NCI-H1694 treated with DMSO at 0.1 percent for 48 hours (cell line): ENCODE measurements around the gene MYCN.
"Not testable (repeated sequence)": the region's sequence is repeated elsewhere in the genome, so short reads cannot be mapped to it uniquely, and the experiment has no call there.

Experiments used
- DNase-seq: peaks from one replicate; lab custom pipeline; 2025; lab: John Stamatoyannopoulos, UW

Gene MYCN

DNA sequence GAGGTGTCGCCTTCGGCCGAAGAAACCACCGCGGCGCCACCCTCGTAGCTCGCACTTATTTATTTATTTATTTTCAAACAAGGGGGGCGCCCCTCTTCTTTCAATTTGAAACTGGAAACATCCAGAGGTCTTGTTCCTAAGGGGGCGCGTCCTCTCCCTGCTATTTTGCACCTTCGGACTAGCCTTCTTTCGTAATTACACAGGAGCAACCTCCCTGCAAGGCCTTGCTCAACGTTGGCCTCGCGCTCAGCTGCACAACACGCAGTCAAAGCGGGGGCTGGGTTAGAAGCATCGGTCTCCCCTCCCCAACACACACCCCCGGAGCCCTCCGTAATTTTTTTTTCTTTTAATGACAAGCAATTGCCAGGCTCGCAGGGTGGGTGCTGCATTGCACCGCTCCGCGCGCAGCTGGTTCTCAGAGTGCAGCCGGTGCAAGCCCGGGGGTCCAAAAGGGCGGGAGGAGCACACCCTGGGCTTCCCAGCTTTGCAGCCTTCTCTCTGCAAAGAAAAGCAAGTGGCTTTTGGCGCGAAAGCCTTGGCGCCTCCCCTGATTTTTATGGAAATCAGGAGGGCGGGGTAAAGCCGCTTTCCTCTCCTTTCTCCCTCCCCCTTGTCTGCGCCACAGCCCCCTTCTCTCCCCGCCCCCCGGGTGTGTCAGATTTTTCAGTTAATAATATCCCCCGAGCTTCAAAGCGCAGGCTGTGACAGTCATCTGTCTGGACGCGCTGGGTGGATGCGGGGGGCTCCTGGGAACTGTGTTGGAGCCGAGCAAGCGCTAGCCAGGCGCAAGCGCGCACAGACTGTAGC, at the start of gene MYCN:
Gene MYCN (plus strand): TSS at position 697 of the 807 bp plus-strand sequence. CDS start 1,515 bp downstream, outside the sequence.
- peak; percentile 98 for DNase-seq

DNA sequence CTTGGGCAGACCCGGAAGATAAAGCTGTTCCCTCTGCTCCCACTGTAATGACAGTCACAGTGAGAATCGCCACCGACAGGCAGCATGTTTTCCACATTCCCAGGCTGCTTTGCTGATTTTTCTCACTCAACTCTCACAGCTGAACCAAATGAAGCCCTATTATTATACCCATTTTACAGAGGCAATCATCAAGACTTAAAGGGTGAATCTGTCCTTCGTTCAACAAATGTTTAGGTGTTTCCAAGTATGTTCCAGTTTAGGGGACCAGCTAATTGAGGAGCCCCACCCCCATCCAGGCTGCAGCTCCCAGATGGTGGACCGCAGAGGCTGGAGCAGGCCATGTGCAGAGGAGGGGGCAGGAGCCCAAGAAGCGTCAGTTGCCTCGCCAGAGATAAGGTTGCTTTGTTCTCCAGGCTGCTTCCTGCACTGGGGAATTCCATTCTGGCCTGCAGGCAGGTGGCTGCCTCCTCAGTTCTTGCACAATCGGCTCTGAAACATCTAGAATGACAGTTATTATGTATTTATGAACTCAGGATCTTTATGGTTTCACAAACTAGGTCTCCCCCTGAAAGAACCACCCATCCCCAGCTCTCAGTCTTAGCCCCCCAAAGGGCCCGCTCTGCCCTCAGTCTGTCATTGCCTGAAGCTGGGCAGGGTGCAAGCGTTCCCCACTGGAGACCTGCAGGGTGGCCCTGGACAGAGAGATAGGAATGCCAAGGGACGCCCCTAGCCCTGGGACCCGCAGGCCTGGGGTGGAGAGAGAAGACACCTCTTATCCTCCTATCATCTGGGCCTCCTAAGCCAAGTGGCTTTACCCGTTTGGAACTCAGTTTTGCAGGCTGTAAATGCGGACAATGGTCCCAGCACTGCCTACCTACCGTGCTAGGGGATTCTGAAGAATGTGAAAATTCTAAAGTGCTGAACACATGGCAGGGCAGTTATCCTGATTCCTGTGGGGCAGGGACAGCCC, 49.1 kb upstream of the MYCN start:
- no peak for DNase-seq

DNA sequence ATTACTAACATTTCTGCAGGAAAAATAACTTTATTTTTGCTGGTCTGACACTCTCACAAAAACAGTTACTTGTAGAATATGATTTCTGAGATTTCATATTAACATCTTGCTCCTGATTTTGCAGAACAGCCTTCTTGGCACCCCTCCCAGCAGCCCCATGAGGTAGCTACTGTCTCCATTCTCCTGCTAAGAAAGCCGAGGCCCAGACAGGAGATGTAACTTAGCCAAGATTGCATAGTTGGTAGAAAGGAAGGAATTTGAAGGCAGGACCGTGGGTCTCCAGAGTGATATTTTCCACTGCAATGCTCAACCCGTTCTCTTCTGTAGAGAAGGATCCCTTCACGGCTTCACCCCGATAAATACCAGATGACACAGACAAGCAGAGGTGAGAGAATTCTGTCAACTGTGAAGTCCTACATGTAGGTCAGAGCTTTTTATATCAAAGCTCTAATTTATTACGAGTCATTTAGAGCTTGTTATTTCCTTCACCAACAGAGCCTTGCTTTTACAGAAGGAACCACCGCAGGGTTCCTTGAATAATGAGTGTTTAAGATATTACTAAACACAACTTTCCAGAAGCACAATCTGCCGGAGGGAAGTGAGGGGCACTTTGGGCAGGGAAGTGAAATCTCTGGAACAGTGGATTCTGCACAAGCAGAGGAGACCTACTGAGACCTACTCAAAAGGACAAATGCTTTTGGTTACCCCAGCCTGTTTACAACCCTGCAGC, 48.0 kb upstream of the MYCN start:
- no peak for DNase-seq

GRCh38 chr2:15893085-15893484, 47.3 kb upstream of the MYCN start:
- DNase-seq, result no peak

DNA sequence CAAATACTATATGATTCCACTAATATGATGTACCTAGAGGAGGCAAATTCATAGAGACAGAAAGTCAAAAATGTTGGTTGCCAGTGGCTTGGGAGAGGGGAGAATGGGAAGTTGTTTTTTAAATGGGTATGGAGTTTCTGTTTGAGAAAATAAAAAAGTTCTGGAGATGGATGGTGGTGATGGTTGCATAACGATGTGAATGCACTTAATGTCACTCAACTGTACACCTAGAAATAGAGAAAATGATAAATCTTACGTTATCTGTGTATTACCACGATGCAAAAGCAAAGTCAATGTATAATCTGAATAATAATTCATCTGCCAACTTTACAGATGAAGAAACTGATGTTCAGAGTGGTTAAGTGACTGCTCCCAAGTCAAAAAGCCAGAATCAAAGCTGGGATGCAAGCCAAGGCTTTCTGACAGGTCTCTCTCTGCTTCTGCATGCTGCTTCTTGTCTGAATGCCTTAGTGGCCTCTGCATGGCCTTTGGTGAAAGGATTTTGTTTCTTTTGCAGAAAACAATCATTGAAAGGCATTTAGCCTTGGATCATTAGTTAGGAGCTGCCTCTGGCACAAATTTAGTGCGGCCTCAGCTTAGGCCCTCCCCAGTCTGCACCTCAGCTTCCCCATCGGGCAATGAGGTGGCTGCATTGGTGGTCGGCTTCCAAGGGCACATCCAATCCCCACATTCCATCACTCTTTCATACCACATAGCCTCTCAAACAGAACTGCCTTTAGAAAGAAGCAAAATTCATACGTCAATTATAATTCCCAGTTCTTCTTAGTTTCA, 46.5 kb upstream of the MYCN start:
- DNase-seq, result no peak

DNA sequence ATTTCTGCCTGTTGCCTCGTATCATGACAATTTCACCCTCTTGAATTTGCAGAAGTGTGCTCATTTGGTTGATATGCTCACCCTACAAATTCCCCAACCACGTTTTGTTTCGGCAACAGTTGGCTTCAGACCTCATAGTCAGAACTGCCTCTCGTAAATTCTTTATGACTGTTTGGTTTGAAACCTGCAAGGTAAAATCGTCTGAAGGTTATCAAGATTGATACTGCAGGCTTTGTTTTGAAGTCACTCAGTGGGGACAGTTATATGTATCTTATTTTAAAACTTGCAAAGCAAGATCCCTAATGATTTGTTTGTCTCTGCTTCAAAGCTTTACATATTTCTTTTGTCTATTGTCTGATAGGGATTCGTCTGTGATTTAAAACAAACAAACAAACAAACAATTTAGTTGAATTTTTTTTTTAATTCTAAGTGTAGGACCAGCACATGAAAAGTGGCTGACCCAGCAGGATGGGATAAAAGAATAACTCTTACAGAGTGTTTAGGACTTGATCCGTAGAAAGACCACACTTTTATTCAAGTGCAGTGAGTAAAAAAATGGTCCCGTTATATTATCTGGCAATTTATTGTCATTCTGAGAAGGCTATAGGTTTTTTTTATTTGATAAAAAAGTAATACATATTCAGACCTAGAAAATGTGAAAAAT, 45.7 kb upstream of the MYCN start:
- DNase-seq, result no peak

- no peak for DNase-seq
These were observed 44.5 kb upstream of the MYCN start for GRCh38 chr2:15895615-15896469.

GRCh38 chr2:15896859-15897258, 43.5 kb upstream of the MYCN start:
- no peak for DNase-seq

DNA sequence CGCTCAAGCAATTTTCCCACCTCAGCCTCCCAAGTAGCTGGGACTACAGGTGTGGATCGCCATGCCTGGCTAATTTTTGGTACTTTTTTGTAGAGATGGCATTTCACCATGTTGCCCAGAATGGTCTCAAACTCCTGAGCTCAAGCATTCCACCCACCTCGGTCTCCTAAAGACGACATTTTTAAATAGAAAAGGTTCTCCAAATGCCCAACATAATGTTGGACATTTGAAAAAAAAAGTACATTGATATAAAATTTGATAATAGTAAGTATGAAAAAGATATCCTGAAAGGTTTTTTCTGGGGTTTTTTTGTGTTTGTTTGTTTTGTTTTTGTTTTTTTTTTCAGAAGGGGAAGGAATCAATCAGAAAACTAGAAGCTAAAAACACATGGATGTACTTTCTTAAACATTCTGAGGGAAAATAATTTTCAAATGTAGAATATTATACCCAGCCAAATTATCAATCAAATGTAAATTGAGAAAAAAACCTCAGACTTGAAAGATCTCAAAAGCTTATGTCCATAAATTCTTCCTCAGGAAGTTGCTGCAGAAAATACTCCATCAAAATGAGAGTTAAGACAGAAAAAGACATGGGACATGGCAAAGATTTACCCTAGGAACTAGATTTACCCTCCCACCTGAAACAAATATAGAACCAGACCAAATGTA, 42.8 kb upstream of the MYCN start:
- no peak for DNase-seq

- DNase-seq, result no peak
These were observed 41.1 kb upstream of the MYCN start for GRCh38 chr2:15899327-15899612.

GRCh38 chr2:15899751-15900493, 40.4 kb upstream of the MYCN start:
- no peak for DNase-seq

GRCh38 chr2:15901095-15901807, 39.1 kb upstream of the MYCN start:
- no peak for DNase-seq

DNA sequence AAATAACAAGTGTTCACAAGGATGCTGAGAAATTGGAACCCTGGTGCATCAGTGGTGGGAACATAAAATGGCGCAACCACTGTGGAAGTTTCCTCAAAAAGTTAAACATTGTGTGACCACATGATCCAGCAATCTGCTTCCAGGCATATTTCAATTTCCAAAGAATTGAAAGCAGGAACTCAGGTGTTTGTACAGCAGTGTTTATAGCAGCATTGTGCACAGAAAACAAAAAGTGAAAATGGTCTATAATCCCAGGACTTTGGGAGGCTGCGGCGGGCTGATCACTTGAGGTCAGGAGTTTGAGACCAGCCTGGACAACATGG, 38.6 kb upstream of the MYCN start:
- DNase-seq, result no peak

GRCh38 chr2:15903910-15904309, 36.4 kb upstream of the MYCN start:
- DNase-seq, result not testable (repeated sequence)

DNA sequence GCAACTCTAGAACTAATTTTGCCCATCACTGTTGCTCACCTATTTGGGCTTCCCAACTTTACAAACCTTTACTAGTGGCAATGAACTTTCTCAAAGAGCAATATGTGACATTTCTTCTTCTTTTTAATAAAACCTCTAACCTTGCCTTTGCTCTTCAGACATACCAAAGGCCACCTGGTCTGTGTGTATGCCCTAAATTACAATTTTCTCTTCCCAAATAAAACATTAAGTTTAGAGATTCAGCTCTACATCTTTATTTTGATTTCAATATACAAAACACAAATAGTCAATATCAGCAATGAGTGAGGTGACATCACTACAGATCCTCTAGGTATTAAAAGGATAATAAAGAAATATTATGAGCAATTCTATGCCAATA, 35.1 kb upstream of the MYCN start:
- no peak for DNase-seq

- no peak for DNase-seq
These were observed 34.3 kb upstream of the MYCN start for GRCh38 chr2:15905986-15906491.

DNA sequence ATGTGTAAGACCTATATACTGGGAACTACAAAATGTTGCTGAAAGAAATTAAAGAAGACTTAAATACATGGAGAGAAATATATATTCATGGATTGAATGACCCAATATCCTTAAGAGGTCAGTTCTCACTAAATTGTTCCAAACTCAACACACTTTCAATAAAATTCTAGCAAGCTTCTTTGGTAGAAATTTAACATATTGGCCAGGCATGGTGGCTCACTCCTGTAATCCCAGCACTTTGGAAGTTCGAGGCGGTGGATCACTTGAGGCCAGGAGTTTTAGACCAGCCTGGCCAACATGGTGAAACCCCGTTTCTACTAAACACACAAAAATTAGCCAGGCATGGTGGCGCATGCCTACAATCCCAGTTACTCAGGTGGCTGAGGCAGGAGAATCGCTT, 33.6 kb upstream of the MYCN start:
- no peak for DNase-seq
